ENCODE measurements around the gene MAGEB3. TPM values are rescaled to one million over a fixed set of nuclear protein-coding genes. Genes with fewer than 3 reads are reported as not detected.

The MAGEB3 gene
- total and polyA plus RNA-seq, 2 donors (not counting 3 experiments of a cell fraction or from before 2014, with no cell fraction given), result not detected

DNA sequence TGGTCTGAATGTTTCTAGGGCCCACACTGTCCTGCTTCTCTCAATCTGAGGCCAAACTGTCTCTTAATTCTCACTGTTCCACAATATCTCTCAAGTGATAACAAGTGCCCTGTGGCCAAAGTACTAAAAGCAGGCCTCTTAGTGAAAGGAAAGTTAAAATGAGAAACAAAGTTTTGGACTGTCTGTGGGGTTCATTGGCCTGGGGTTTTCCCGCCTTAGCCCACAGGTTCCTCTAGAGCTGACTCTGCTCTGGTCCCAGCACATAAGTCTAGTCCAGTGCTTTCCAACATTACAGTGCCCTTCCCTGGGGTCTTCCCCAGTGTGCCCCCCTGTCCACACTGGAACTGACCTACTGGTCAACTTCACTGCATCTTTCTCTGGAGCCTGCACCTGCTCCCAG is 22.8 kb downstream of the MAGEB3 start:
- FAIRE-seq, result no peak
- Histone ChIP-seq H2AFZ (ENCODE audit: low read depth, low read length) (no peak overlapping the region), H4K20me1 (replicated peaks; ENCODE audit: control insufficient read depth, extremely low read depth, insufficient read depth, low read length) (no peaks in the 10 kb centered on the region), H3K27ac (ENCODE audit: insufficient read depth, low read depth, low read length) (no peak overlapping the region), H3K27me3 (ENCODE audit: control insufficient read depth in 2 of 2, insufficient read depth in 2 of 2, low read length in 2 of 2) (no peaks in the 10 kb centered on the region), H3K9ac (replicated peaks; ENCODE audit: extremely low read depth, insufficient read depth, low read length) (no peak overlapping the region), H3K9me3 (replicated peaks; ENCODE audit: control insufficient read depth, insufficient read depth, low read length) (no peaks in the 10 kb centered on the region), H3K36me3 (ENCODE audit: control insufficient read depth in 2 of 2, extremely low read depth in 1 of 2, insufficient read depth in 2 of 2, low read length in 2 of 2) (no peaks in the 10 kb centered on the region), H3K79me2 (ENCODE audit: control insufficient read depth, insufficient read depth, low read length) (no peaks in the 10 kb centered on the region), H3K4me1 (ENCODE audit: control insufficient read depth, extremely low read depth, insufficient read depth, low read length) (no peaks in the 10 kb centered on the region), H3K4me2 (ENCODE audit: insufficient read depth, low read length) (no peak overlapping the region), H3K4me3 (replicated peaks in 1 of 3; ENCODE audit: insufficient read depth in 1 of 3, low read depth in 1 of 3, low read length in 3 of 3) (no peak overlapping the region), H3K9me1 (replicated peaks; ENCODE audit: control insufficient read depth, extremely low read depth, insufficient read depth, low read length) (no peaks in the 10 kb centered on the region)
- ChIA-PET POLR2A (no interaction called here), CTCF (no interaction called here)
- dilution Hi-C loops (cut with MboI; ENCODE audit: extremely low pct_ligation_motif_present, low sequenced_read_pairs) (no loop called here), intact Hi-C loops (cut with micrococcal nuclease) (no loop called here)
- TF ChIP-seq GATA2 (IDR thresholded peaks at IDR 0.05; ENCODE audit: insufficient read depth, insufficient read length, low read depth, low read length), result no peak
- no peak for TF ChIP-seq POLR2A (IDR thresholded peaks at IDR 0.05; ENCODE audit: low read depth, low read length)
- no peak for TF ChIP-seq POLR2AphosphoS5 (IDR thresholded peaks at IDR 0.05; ENCODE audit: insufficient read depth, low read depth, low read length)
- no peak for TF ChIP-seq FOS (IDR thresholded peaks at IDR 0.05; ENCODE audit: borderline replicate concordance, insufficient read depth, low read length)
- TF ChIP-seq EZH2 (IDR thresholded peaks at IDR 0.05; ENCODE audit: borderline replicate concordance, low read depth, low read length, severe bottlenecking), result no peak
- no peak for TF ChIP-seq JUN (IDR thresholded peaks at IDR 0.05; ENCODE audit: borderline replicate concordance, insufficient read depth, insufficient read length, low read depth)
- no peak for TF ChIP-seq MAX (IDR thresholded peaks at IDR 0.05; ENCODE audit: insufficient read depth, insufficient read length)
- no peak for TF ChIP-seq MYC (IDR thresholded peaks at IDR 0.05; ENCODE audit: low read depth, low read length)
- TF ChIP-seq, protein P1, sequence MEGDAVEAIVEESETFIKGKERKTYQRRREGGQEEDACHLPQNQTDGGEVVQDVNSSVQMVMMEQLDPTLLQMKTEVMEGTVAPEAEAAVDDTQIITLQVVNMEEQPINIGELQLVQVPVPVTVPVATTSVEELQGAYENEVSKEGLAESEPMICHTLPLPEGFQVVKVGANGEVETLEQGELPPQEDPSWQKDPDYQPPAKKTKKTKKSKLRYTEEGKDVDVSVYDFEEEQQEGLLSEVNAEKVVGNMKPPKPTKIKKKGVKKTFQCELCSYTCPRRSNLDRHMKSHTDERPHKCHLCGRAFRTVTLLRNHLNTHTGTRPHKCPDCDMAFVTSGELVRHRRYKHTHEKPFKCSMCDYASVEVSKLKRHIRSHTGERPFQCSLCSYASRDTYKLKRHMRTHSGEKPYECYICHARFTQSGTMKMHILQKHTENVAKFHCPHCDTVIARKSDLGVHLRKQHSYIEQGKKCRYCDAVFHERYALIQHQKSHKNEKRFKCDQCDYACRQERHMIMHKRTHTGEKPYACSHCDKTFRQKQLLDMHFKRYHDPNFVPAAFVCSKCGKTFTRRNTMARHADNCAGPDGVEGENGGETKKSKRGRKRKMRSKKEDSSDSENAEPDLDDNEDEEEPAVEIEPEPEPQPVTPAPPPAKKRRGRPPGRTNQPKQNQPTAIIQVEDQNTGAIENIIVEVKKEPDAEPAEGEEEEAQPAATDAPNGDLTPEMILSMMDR (IDR thresholded peaks at IDR 0.05; ENCODE audit: extremely low read depth in 1 of 2, insufficient read depth in 1 of 2, low read depth in 1 of 2, low read length in 2 of 2), result no peak
- DNase-seq (ENCODE audit: low read depth, low spot score), result no peak
- BruUV-seq (replicated peaks), result no TSS peak
